ENCODE results near the gene FNIP1. TPM values are rescaled to one million over a fixed set of nuclear protein-coding genes. Genes with fewer than 3 reads are reported as not detected.
A peak's percentile ranks its signal among the peaks of the same experiment; 100 is the strongest.
"Not testable (repeated sequence)": the region's sequence is repeated elsewhere in the genome, so short reads cannot be mapped to it uniquely, and the experiment has no call there.

The FNIP1 gene
- total RNA-seq, 8 experiments from 2014 or later: 16.7 to 33.7 (median 27.4) TPM

GRCh38 chr5:131783357-131783756, 13.5 kb downstream of the FNIP1 start:
- Histone ChIP-seq H3K4me1 (replicated peaks in 1 of 2) (no peaks in the 10 kb centered on the region), H3K27ac (no peak overlapping the region), H3K4me3 (no peak overlapping the region)
- in situ Hi-C loops (cut with MboI; ENCODE audit: low pct_unique_long_range_greater_than_20kb in 2 of 9, low sequenced_read_pairs in 9 of 9, unreplicated experiment in 9 of 9): no loop called here
- ATAC-seq (replicated peaks in 6 of 8): no peak
- 0 to 100% (median 84%) methylated on average over 1 of the region's 1 CpG for WGBS, 10 experiments

DNA sequence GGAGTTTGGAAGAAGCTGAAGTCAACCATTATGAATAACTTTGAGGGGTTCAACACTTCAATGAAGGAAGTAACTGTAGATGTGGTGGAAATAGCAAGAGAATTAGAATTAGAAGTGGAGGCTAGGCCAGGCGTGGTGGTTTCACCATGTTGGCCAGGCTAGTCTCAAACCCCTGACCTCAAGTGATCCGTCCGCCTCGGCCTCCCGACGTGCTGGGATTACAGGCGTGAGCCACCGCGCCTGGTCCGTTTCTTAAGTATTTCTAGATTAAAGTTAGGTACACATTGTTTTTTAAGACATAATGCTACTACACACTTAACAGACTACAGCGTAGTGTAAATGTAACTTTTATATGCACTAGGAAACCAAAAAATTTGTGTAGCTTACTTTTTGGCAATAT, 14.1 kb downstream of the FNIP1 start:
- H3K4me3 ChIP-seq: no peak overlapping the region
- no peak overlapping the region for H3K27ac ChIP-seq
- no peaks in the 10 kb centered on the region for H3K4me1 ChIP-seq (replicated peaks in 1 of 2)
- WGBS, 10 experiments: 85 to 100% (median 99%) methylated on average over 1 to 11 of the region's 11 CpGs; no CpG with 5 or more reads in 2 of the 10 experiments
- in situ Hi-C loops (cut with MboI; ENCODE audit: low pct_unique_long_range_greater_than_20kb in 2 of 9, low sequenced_read_pairs in 9 of 9, unreplicated experiment in 9 of 9): no loop called here
- ATAC-seq (replicated peaks in 6 of 8): no peak

DNA sequence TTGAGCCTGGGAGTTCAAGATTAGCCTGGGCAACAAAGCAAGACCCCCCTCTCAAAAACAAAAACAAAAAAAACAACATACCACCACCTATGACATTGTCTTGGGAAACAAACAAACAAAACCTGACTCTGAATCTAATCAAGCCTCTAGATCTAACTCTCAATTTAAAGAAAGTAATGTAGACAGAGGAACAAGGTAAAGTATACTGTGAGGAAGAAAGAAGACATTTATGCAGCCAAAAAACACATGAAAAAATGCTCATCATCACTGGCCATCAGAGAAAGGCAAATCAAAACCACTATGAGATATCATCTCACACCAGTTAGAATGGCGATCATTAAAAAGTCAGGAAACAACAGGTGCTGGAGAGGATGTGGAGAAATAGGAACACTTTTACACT, 18.7 kb downstream of the FNIP1 start:
- H3K4me1 ChIP-seq (replicated peaks in 1 of 2); H3K27ac ChIP-seq; in situ Hi-C loops (cut with MboI; ENCODE audit: low pct_unique_long_range_greater_than_20kb in 2 of 9, low sequenced_read_pairs in 9 of 9, unreplicated experiment in 9 of 9); ATAC-seq (replicated peaks in 6 of 8); H3K4me3 ChIP-seq: not testable (repeated sequence)
- no CpG with 5 or more reads among the region's 1 CpG for WGBS, 10 experiments

GRCh38 chr5:131776450-131776849, 20.4 kb downstream of the FNIP1 start:
- H3K4me3 ChIP-seq: no peak overlapping the region
- H3K4me1 ChIP-seq (replicated peaks in 1 of 2): no peaks in the 10 kb centered on the region
- ATAC-seq (replicated peaks in 6 of 8): peak in 1 of 8 experiments; percentile 45
- H3K27ac ChIP-seq: no peak overlapping the region
- WGBS, 10 experiments: 20 to 100% (median 86%) methylated on average over 1 of the region's 1 CpG; no CpG with 5 or more reads in 4 of the 10 experiments
- in situ Hi-C loops (cut with MboI; ENCODE audit: low pct_unique_long_range_greater_than_20kb in 2 of 9, low sequenced_read_pairs in 9 of 9, unreplicated experiment in 9 of 9): no loop called here

DNA sequence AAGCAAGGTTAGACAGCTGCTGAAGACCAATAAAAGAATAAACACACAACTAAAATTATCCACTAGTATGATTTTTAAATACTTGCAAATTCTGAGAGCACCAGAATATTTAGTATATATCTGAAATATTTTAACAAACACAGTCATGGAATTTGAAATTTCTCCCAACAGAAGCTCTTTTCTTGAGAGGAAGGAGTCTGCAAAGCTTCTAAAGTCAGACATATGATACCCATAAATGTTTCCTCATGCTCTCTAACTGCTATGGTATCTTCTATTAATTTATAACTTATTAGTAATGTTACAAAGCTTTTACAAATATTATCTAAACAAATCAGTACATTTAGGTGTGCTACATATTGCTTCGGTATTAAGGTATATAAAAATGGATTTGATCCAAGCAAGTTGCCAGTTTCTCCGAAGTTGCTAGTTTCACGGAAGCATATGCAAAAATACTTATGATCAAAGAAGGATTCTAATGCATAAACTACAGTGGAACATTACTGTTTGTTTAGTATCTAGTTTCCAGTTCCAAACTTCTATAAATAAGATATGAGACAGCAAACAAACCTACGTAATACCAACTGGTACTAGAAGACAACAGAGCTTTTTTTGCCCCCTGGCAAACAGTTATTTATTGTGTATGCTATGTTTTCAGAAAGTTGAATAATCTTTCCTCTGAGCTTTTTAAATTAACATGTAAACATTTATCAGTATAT, 22.0 kb downstream of the FNIP1 start:
- H3K4me3 ChIP-seq: no peak overlapping the region
- WGBS, 10 experiments: 0 to 100% (median 92%) methylated on average over 1 to 4 of the region's 4 CpGs
- peak in 1 of 8 experiments; percentile 97 for ATAC-seq (replicated peaks in 6 of 8)
- in situ Hi-C loops (cut with MboI; ENCODE audit: low pct_unique_long_range_greater_than_20kb in 2 of 9, low sequenced_read_pairs in 9 of 9, unreplicated experiment in 9 of 9): no loop called here
- H3K4me1 ChIP-seq (replicated peaks in 1 of 2): no peaks in the 10 kb centered on the region
- H3K27ac ChIP-seq: no peak overlapping the region

DNA sequence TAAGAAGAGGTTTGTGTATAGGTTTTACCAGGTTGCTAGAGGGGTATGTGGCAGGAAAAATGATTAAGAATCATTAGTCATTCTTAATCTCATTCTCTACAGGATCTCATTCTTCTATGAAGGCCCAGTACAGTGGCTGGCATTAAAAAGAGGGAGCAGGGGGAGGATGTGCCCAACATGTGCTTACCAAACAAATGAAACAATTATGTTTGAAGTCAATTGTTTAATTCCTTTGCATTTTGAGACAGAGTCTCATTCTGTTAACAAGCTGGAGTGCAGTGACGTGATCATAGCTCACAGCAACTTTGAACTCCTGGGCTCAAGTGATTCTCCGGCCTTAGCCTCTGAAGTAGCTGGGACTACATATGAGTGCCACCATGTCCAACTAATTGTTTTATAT, 23.0 kb downstream of the FNIP1 start:
- in situ Hi-C loops (cut with MboI; ENCODE audit: low pct_unique_long_range_greater_than_20kb in 2 of 9, low sequenced_read_pairs in 9 of 9, unreplicated experiment in 9 of 9): no loop called here
- ATAC-seq (replicated peaks in 6 of 8): no peak
- Histone ChIP-seq H3K27ac (no peak overlapping the region), H3K4me1 (replicated peaks in 1 of 2) (no peaks in the 10 kb centered on the region), H3K4me3 (no peak overlapping the region)
- 88 to 100% (median 97%) methylated on average over 1 to 2 of the region's 2 CpGs; no CpG with 5 or more reads in 4 of the 10 experiments for WGBS, 10 experiments

- in situ Hi-C loops (cut with MboI; ENCODE audit: low pct_unique_long_range_greater_than_20kb in 2 of 9, low sequenced_read_pairs in 9 of 9, unreplicated experiment in 9 of 9): no loop called here
- Histone ChIP-seq H3K4me1 (replicated peaks in 1 of 2) (no peaks in the 10 kb centered on the region), H3K27ac (no peak overlapping the region), H3K4me3 (no peak overlapping the region)
- 88 to 100% (median 97%) methylated on average over 1 to 4 of the region's 4 CpGs; no CpG with 5 or more reads in 1 of the 10 experiments for WGBS, 10 experiments
- ATAC-seq (replicated peaks in 6 of 8): no peak
Observed at GRCh38 chr5:131771692-131772091, 25.1 kb downstream of the FNIP1 start.

GRCh38 chr5:131769961-131770360, 26.9 kb downstream of the FNIP1 start:
- Histone ChIP-seq H3K27ac (no peak overlapping the region), H3K4me1 (replicated peaks in 1 of 2) (no peaks in the 10 kb centered on the region), H3K4me3 (no peak overlapping the region)
- WGBS, 10 experiments: 80 to 100% (median 100%) methylated on average over 1 of the region's 1 CpG; no CpG with 5 or more reads in 5 of the 10 experiments
- ATAC-seq (replicated peaks in 6 of 8): peak in 3 of 8 experiments; percentile 30 to 81 (median 45)
- in situ Hi-C loops (cut with MboI; ENCODE audit: low pct_unique_long_range_greater_than_20kb in 2 of 9, low sequenced_read_pairs in 9 of 9, unreplicated experiment in 9 of 9): no loop called here

DNA sequence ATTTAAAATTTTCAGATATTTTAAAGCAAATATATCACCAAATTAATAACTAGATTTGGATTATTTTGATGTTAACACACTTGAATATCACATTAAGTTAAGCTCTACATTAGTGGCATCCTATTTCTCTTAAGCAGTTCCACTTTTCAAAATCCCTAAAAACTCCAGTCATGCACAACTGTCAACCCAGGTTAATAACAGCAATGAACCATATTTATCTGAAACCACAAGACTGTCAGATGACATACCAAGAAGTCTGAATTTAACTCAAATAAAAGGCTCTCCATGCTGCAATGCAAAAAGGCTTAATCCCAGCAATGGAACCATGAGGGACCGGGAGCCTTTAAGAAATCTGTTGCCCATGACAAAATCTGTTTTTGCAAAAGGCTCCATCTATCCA, 27.5 kb downstream of the FNIP1 start:
- H3K27ac ChIP-seq: no peak overlapping the region
- no peaks in the 10 kb centered on the region for H3K4me1 ChIP-seq (replicated peaks in 1 of 2)
- in situ Hi-C loops (cut with MboI; ENCODE audit: low pct_unique_long_range_greater_than_20kb in 2 of 9, low sequenced_read_pairs in 9 of 9, unreplicated experiment in 9 of 9): no loop called here
- ATAC-seq (replicated peaks in 6 of 8): no peak
- 80 to 100% (median 100%) methylated on average over 1 of the region's 1 CpG; no CpG with 5 or more reads in 4 of the 10 experiments for WGBS, 10 experiments
- no peak overlapping the region for H3K4me3 ChIP-seq

- no peaks in the 10 kb centered on the region for H3K4me1 ChIP-seq (replicated peaks in 1 of 2)
- in situ Hi-C loops (cut with MboI; ENCODE audit: low pct_unique_long_range_greater_than_20kb in 2 of 9, low sequenced_read_pairs in 9 of 9, unreplicated experiment in 9 of 9): no loop called here
- no peak overlapping the region for H3K4me3 ChIP-seq
- no peak for ATAC-seq (replicated peaks in 6 of 8)
- no peak overlapping the region for H3K27ac ChIP-seq
Observed at GRCh38 chr5:131767891-131768290, 28.9 kb downstream of the FNIP1 start.

DNA sequence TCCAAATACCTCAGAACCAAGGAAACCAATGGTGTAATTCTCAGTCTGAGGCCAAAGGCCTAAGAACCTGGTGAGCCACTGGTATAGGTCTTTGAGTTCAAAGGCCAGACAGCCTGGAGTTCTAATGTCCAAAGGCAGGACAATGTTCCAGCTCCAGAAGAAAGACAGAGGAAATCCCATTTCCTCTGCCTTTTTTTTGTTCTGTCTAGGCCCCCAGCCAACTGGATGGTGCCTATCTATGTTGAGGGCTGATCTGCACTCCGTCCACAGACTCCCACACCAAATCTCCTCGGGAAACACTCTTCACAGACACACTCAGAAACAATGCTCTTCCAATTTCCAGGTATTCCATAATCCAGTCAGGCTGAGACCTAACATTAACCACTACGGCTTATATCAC, 30.1 kb downstream of the FNIP1 start:
- no peaks in the 10 kb centered on the region for H3K4me1 ChIP-seq (replicated peaks in 1 of 2)
- in situ Hi-C loops (cut with MboI; ENCODE audit: low pct_unique_long_range_greater_than_20kb in 2 of 9, low sequenced_read_pairs in 9 of 9, unreplicated experiment in 9 of 9): no loop called here
- H3K27ac ChIP-seq: no peak overlapping the region
- no peak for ATAC-seq (replicated peaks in 6 of 8)
- H3K4me3 ChIP-seq: no peak overlapping the region
- 80 to 100% (median 95%) methylated on average over 1 to 3 of the region's 3 CpGs; no CpG with 5 or more reads in 6 of the 10 experiments for WGBS, 10 experiments

- WGBS, 10 experiments: 87 to 100% (median 100%) methylated on average over 1 of the region's 1 CpG; no CpG with 5 or more reads in 1 of the 10 experiments
- no peak overlapping the region for H3K27ac ChIP-seq
- ATAC-seq (replicated peaks in 6 of 8): no peak
- no peaks in the 10 kb centered on the region for H3K4me1 ChIP-seq (replicated peaks in 1 of 2)
- in situ Hi-C loops (cut with MboI; ENCODE audit: low pct_unique_long_range_greater_than_20kb in 2 of 9, low sequenced_read_pairs in 9 of 9, unreplicated experiment in 9 of 9): no loop called here
- no peak overlapping the region for H3K4me3 ChIP-seq
Observed at GRCh38 chr5:131765261-131765660, 31.6 kb downstream of the FNIP1 start.

DNA sequence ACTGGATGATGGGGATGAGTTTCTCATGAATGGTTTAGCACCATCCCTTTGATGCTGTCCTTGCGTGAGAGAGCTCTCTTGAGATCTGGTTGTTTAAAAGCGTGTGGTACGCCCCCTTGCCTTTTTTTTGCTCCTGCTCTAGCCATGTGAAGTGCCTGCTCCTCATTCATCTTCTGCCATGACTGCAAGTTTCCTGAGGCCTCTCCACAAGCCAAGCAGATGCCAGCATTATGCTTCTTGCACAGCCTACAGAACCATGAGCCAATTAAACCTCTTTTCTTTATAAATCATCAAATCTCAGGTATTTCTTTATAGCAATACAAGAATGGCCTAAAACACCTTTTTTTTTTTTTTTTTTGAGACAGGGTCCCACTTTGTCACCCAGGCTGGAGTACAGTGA, 32.8 kb downstream of the FNIP1 start:
- no peaks in the 10 kb centered on the region for H3K4me1 ChIP-seq (replicated peaks in 1 of 2)
- in situ Hi-C loops (cut with MboI; ENCODE audit: low pct_unique_long_range_greater_than_20kb in 2 of 9, low sequenced_read_pairs in 9 of 9, unreplicated experiment in 9 of 9): no loop called here
- WGBS, 10 experiments: 60 to 100% (median 100%) methylated on average over 1 to 3 of the region's 3 CpGs; no CpG with 5 or more reads in 2 of the 10 experiments

GRCh38 chr5:131760793-131761192, 36.0 kb downstream of the FNIP1 start:
- ATAC-seq (replicated peaks in 6 of 8): no peak
- WGBS, 10 experiments: 100% methylated on average over 1 of the region's 2 CpGs; no CpG with 5 or more reads in 9 of the 10 experiments
- Histone ChIP-seq H3K27ac (no peak overlapping the region), H3K4me1 (replicated peaks in 1 of 2) (no peaks in the 10 kb centered on the region), H3K4me3 (no peak overlapping the region)
- in situ Hi-C loops (cut with MboI; ENCODE audit: low pct_unique_long_range_greater_than_20kb in 2 of 9, low sequenced_read_pairs in 9 of 9, unreplicated experiment in 9 of 9): no loop called here

More for the DNA sequence above, 32.8 kb downstream of the FNIP1 start:
- Histone ChIP-seq H3K4me3 (no peak overlapping the region), H3K27ac (no peak overlapping the region)
- no peak for ATAC-seq (replicated peaks in 6 of 8)

All from motor neuron (in vitro differentiated cells).